SK-N-SH (cell line): ENCODE measurements around the gene NUPR2. TPM values are rescaled to one million over a fixed set of nuclear protein-coding genes. Genes with fewer than 3 reads are reported as not detected.
A peak's percentile ranks its signal among the peaks of the same experiment; 100 is the strongest.

Source experiments
- CTCF ChIA-PET: fragments of 300-600, 350-600 bp; formaldehyde crosslinking; extraction: SDS; loops from one replicate; lab custom pipeline; 2021; lab: Yijun Ruan, JAX
- POLR2A ChIA-PET: fragments of 350-600 bp; sonication (Branson Sonifier 250); formaldehyde crosslinking; extraction: SDS; loops from one replicate; lab custom pipeline; 2020; ENCODE audit warnings: antibody characterized with exemption, inconsistent platforms; lab: Yijun Ruan, JAX
- DNase-seq: peaks from one replicate; pipeline ENCODE4 v3.0.0; 2012
- H2AFZ ChIP-seq: fragments of 200-600 bp; sonication (generic); 2 replicates; pipeline ENCODE4 v1.8.1; 2016; ENCODE audit warnings: antibody characterized with exemption, mild to moderate bottlenecking, low read depth
- H3F3A ChIP-seq: fragments of 200-600 bp; sonication (generic); replicated peaks from 2 replicates; pipeline ENCODE3; 2016; ENCODE audit warnings: antibody characterized with exemption, mild to moderate bottlenecking; ENCODE audit not compliant: insufficient read depth
- H3K27ac ChIP-seq, 2 experiments: fragments of 200-500 bp in 1 of 2; fragments of 200-600 bp in 1 of 2; sonication (Bioruptor generic) in 1 of 2; sonication (generic), shearing (Covaris generic) in 1 of 2; 2 replicates each; pipeline versions ENCODE4 v1.5.1 to v1.6.1; 2014 to 2016; ENCODE audit warnings: low read depth in 2 of 2, inconsistent platforms in 1 of 2, low read length in 1 of 2, mild to moderate bottlenecking in 1 of 2, mixed read lengths in 1 of 2
- H3K27me3 ChIP-seq: fragments of 200-600 bp; sonication (generic), shearing (Covaris generic); 2 replicates; pipeline ENCODE4 v1.6.1; 2016; ENCODE audit warnings: mixed run types; ENCODE audit not compliant: insufficient read depth
- H3K36me3 ChIP-seq, 2 experiments: fragments of 200-500 bp in 1 of 2; fragments of 200-600 bp in 1 of 2; sonication (Bioruptor generic) in 1 of 2; sonication (generic) in 1 of 2; replicated peaks in 1 of 2; 2 replicates each; pipeline versions ENCODE3 to v1.5.1; 2014 to 2016; ENCODE audit warnings: low read length in 1 of 2, mild to moderate bottlenecking in 1 of 2; ENCODE audit not compliant: insufficient read depth in 2 of 2, control insufficient read depth in 1 of 2
- H3K4me1 ChIP-seq, 2 experiments: fragments of 200-500 bp in 1 of 2; fragments of 200-600 bp in 1 of 2; sonication (Bioruptor generic) in 1 of 2; sonication (generic), shearing (Covaris generic) in 1 of 2; 2 replicates each; pipeline versions ENCODE4 v1.5.1 to v1.6.1; 2014 to 2016; ENCODE audit warnings: low read depth in 1 of 2, low read length in 1 of 2, mixed run types in 1 of 2; ENCODE audit not compliant: insufficient read depth in 2 of 2, control insufficient read depth in 1 of 2
- H3K4me2 ChIP-seq: fragments of 200-600 bp; sonication (generic), shearing (Covaris generic); 2 replicates; pipeline ENCODE4 v1.6.1; 2017; ENCODE audit warnings: mixed run types
- H3K4me3 ChIP-seq, 2 experiments: fragments of 200-500 bp in 1 of 2; fragments of 200-600 bp in 1 of 2; sonication (Bioruptor generic) in 1 of 2; sonication (generic), shearing (Covaris generic) in 1 of 2; 2 replicates each; pipeline versions ENCODE4 v1.5.1 to v1.8.1; 2014 to 2016; ENCODE audit warnings: low read depth in 2 of 2, inconsistent platforms in 1 of 2, low read length in 1 of 2, mild to moderate bottlenecking in 1 of 2, mixed read lengths in 1 of 2, moderate library complexity in 1 of 2
- H3K79me2 ChIP-seq: fragments of 200-600 bp; sonication (generic); 2 replicates; pipeline ENCODE4 v1.8.1; 2017; ENCODE audit warnings: mild to moderate bottlenecking; ENCODE audit not compliant: insufficient read depth
- H3K9ac ChIP-seq: fragments of 200-600 bp; sonication (generic); 2 replicates; pipeline ENCODE4 v1.6.1; 2017; ENCODE audit warnings: mixed run types
- H3K9me2 ChIP-seq: fragments of 200-600 bp; sonication (generic); 2 replicates; pipeline ENCODE4 v1.6.1; 2017; ENCODE audit warnings: mixed run types
- H3K9me3 ChIP-seq: fragments of 200-600 bp; sonication (generic); 2 replicates; pipeline ENCODE4 v1.6.1; 2017; ENCODE audit warnings: mixed run types, mild to moderate bottlenecking, moderate library complexity
- H4K20me1 ChIP-seq: fragments of 200-600 bp; sonication (generic); 2 replicates; pipeline ENCODE4 v1.6.1; 2017; ENCODE audit warnings: mild to moderate bottlenecking, mixed run types; ENCODE audit not compliant: insufficient read depth
- ELF1 ChIP-seq: IDR thresholded peaks from 2 replicates; pipeline ENCODE4 v1.4.0; 2012
- FOSL2 ChIP-seq: IDR thresholded peaks from 2 replicates; pipeline ENCODE4 v1.4.0; 2012; ENCODE audit warnings: low read depth, mild to moderate bottlenecking, moderate library complexity, borderline replicate concordance
- GABPA ChIP-seq: IDR thresholded peaks from 2 replicates; pipeline ENCODE4 v1.4.0; 2012; ENCODE audit warnings: low read depth, mild to moderate bottlenecking
- GATA2 ChIP-seq: sonication (generic); formaldehyde crosslinking; IDR thresholded peaks from 2 replicates; pipeline ENCODE4 v1.5.0; 2020; ENCODE audit warnings: mild to moderate bottlenecking, missing genetic modification reagents
- MAX ChIP-seq: IDR thresholded peaks from 2 replicates; pipeline ENCODE4 v1.4.0; 2012; ENCODE audit warnings: low read depth
- MXI1 ChIP-seq: IDR thresholded peaks from 2 replicates; pipeline ENCODE4 v1.6.1; 2012; ENCODE audit warnings: mild to moderate bottlenecking, low read depth, low read length, improper control_type of control experiment
- NFIC ChIP-seq: IDR thresholded peaks from 2 replicates; pipeline ENCODE4 v1.4.0; 2012; ENCODE audit warnings: borderline replicate concordance
- NRF1 ChIP-seq: IDR thresholded peaks from 2 replicates; pipeline ENCODE4 v1.6.1; 2012; ENCODE audit warnings: low read depth, mild to moderate bottlenecking, low read length
- POLR2AphosphoS5 ChIP-seq: IDR thresholded peaks from 2 replicates; pipeline ENCODE4 v1.6.1; 2012; ENCODE audit warnings: low read depth, low read length
- RAD21 ChIP-seq: IDR thresholded peaks from 2 replicates; pipeline ENCODE4 v1.6.1; 2012; ENCODE audit warnings: mild to moderate bottlenecking, low read length
- RCOR1 ChIP-seq: fragments of 150-350 bp; IDR thresholded peaks from 2 replicates; pipeline ENCODE4 v1.6.1; 2017; ENCODE audit warnings: antibody characterized with exemption, low read length
- REST ChIP-seq: IDR thresholded peaks from 2 replicates; pipeline ENCODE4 v1.6.1; 2012; ENCODE audit warnings: mild to moderate bottlenecking, low read depth, low read length, moderate library complexity
- RFX5 ChIP-seq: IDR thresholded peaks from 2 replicates; pipeline ENCODE4 v1.6.1; 2012; ENCODE audit warnings: mild to moderate bottlenecking, improper control_type of control experiment, low read length
- RXRA ChIP-seq: IDR thresholded peaks from 2 replicates; pipeline ENCODE4 v1.4.0; 2012; ENCODE audit warnings: low read depth, mild to moderate bottlenecking, borderline replicate concordance
- TAF1 ChIP-seq: IDR thresholded peaks from 2 replicates; pipeline ENCODE4 v1.6.1; 2012; ENCODE audit warnings: low read depth, mild to moderate bottlenecking, low read length, moderate library complexity, borderline replicate concordance
- TCF12 ChIP-seq: IDR thresholded peaks from 2 replicates; pipeline ENCODE4 v1.4.0; 2012
- TEAD4 ChIP-seq: IDR thresholded peaks from 2 replicates; pipeline ENCODE4 v1.4.0; 2012; ENCODE audit warnings: mild to moderate bottlenecking, borderline replicate concordance; ENCODE audit not compliant: insufficient read depth
- WGBS: methylation state at CpG from one replicate; pipeline ENCODE4 v1.1.6; 2017; ENCODE audit warnings: low lambda C conversion rate; 5-methylcytosine and 5-hydroxymethylcytosine counted together
- polyA plus RNA-seq, 3 experiments: library from polyadenylated mRNA; depleted of rRNA; stranded (reverse); fragments of >200 nt; gene quantifications; 2 replicates each; pipeline ENCODE4 v1.2.3, GENCODE V29; 2012
- TF ChIP-seq, protein P1 (sequence below): fragments of 150-350 bp; IDR thresholded peaks from 2 replicates; pipeline ENCODE4 v1.6.1; 2016; ENCODE audit warnings: mild to moderate bottlenecking, low read depth, low read length
- TF ChIP-seq, protein P2 (sequence below): fragments of 200-600 bp; sonication (generic); IDR thresholded peaks from 2 replicates; pipeline ENCODE4 v1.6.1; 2017; ENCODE audit warnings: antibody characterized with exemption, mild to moderate bottlenecking, moderate library complexity
- TF ChIP-seq, protein P3 (sequence below): IDR thresholded peaks from 2 replicates; pipeline ENCODE4; 2012

NUPR2 gene
- polyA plus RNA-seq, 1 of the 3 experiments (the other 2 are of a cell fraction) = not detected

DNA sequence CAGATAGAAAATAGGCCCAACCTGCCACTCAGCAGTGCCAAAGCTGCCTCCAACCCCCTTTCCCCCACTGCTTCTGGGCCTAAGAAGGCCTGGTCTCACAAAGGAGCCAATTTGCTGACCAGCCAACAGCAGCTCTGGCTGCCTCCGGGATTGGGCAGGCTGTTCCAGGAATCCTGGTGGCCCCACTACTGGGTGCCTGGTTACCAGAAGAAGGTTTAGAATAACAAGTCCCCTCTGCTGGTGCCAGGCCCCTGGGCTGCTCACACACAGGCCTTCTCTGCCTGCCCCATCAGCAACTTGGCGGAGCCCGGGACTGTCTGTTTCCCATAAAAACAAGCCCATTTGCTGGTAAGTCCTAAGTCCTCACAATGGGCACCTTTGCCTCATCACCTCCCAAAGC, 24.6 kb downstream of the NUPR2 start:
- H3K9me3 ChIP-seq = no peaks in the 10 kb centered on the region
- TF ChIP-seq TCF12 = no peak
- TF ChIP-seq RCOR1 = no peak
- no peak for TF ChIP-seq TAF1
- TF ChIP-seq, protein P1, sequence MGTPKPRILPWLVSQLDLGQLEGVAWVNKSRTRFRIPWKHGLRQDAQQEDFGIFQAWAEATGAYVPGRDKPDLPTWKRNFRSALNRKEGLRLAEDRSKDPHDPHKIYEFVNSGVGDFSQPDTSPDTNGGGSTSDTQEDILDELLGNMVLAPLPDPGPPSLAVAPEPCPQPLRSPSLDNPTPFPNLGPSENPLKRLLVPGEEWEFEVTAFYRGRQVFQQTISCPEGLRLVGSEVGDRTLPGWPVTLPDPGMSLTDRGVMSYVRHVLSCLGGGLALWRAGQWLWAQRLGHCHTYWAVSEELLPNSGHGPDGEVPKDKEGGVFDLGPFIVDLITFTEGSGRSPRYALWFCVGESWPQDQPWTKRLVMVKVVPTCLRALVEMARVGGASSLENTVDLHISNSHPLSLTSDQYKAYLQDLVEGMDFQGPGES = no peak
- TF ChIP-seq GABPA = no peak
- TF ChIP-seq RAD21 = no peak
- TF ChIP-seq TEAD4 = no peak
- no peak for TF ChIP-seq MAX
- TF ChIP-seq MXI1 = no peak
- TF ChIP-seq RXRA = no peak
- TF ChIP-seq NFIC = no peak
- TF ChIP-seq REST = no peak
- TF ChIP-seq FOSL2 = no peak
- no peak for TF ChIP-seq POLR2AphosphoS5
- TF ChIP-seq NRF1 = no peak
- TF ChIP-seq ELF1 = no peak
- TF ChIP-seq, protein P2, sequence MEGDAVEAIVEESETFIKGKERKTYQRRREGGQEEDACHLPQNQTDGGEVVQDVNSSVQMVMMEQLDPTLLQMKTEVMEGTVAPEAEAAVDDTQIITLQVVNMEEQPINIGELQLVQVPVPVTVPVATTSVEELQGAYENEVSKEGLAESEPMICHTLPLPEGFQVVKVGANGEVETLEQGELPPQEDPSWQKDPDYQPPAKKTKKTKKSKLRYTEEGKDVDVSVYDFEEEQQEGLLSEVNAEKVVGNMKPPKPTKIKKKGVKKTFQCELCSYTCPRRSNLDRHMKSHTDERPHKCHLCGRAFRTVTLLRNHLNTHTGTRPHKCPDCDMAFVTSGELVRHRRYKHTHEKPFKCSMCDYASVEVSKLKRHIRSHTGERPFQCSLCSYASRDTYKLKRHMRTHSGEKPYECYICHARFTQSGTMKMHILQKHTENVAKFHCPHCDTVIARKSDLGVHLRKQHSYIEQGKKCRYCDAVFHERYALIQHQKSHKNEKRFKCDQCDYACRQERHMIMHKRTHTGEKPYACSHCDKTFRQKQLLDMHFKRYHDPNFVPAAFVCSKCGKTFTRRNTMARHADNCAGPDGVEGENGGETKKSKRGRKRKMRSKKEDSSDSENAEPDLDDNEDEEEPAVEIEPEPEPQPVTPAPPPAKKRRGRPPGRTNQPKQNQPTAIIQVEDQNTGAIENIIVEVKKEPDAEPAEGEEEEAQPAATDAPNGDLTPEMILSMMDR = no peak
- TF ChIP-seq, protein P3, sequence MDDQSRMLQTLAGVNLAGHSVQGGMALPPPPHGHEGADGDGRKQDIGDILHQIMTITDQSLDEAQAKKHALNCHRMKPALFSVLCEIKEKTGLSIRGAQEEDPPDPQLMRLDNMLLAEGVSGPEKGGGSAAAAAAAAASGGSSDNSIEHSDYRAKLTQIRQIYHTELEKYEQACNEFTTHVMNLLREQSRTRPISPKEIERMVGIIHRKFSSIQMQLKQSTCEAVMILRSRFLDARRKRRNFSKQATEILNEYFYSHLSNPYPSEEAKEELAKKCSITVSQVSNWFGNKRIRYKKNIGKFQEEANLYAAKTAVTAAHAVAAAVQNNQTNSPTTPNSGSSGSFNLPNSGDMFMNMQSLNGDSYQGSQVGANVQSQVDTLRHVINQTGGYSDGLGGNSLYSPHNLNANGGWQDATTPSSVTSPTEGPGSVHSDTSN = no peak
- no peak for TF ChIP-seq GATA2
- no peak for TF ChIP-seq RFX5
- TF ChIP-seq, all 33 proteins: peak for 0
- Histone ChIP-seq H3K27me3 (no peaks in the 10 kb centered on the region), H3K4me3 (no peak overlapping the region), H3K27ac (peak overlapping the region; percentile 13 to 25; a peak in 1 of 4 replicates), H3K4me1 (peaks cover 0 to 13% of the 10 kb centered on the region in 2 experiments; a peak in 2 of 4 replicates), H3K4me2 (no peak overlapping the region), H3K9ac (no peak overlapping the region), H3K79me2 (no peaks in the 10 kb centered on the region), H4K20me1 (no peaks in the 10 kb centered on the region), H3F3A (peaks cover 13% of the 10 kb centered on the region), H2AFZ (no peak overlapping the region), H3K9me2 (no peaks in the 10 kb centered on the region), H3K36me3 (peaks cover 2 to 14% of the 10 kb centered on the region in 2 experiments)
- ChIA-PET POLR2A (no interaction called here), CTCF (interaction anchor here (2.8 to 4.7 kb wide), 2 partner anchors 9 to 13 kb away, joined by 13 to 30 read pairs; no protein-coding TSS in a partner anchor)
- no peak for DNase-seq
- 95% methylated on average over 2 of the region's 3 CpGs for WGBS
